GM19463 (cell line): ENCODE measurements around the gene RAB40C.

Source experiments
- ATAC-seq: cut with Tn5 transposase; IDR thresholded peaks from one replicate; pipeline ENCODE4 v1.9.1; 2021; ENCODE audit warnings: mild to moderate bottlenecking, moderate library complexity; ENCODE audit not compliant: unreplicated experiment

Gene RAB40C

GRCh38 chr16:678209-678857 lies 88.5 kb downstream of the RAB40C start:
- no peak for ATAC-seq
